Glomerular endothelial cell (primary cell): ENCODE data around the gene FAM3A. TPM values are rescaled to one million over a fixed set of nuclear protein-coding genes. Genes with fewer than 3 reads are reported as not detected.
"Not testable (repeated sequence)": the region's sequence is repeated elsewhere in the genome, so short reads cannot be mapped to it uniquely, and the experiment has no call there.

ENCODE experiments used
- DNase-seq: peaks from one replicate; pipeline ENCODE4 v3.0.0-alpha.2; 2011; ENCODE audit warnings: low read depth, low spot score; ENCODE audit errors: extremely low read depth
- total RNA-seq: library from RNA; depleted of rRNA; stranded (reverse); fragments of >200 nt; gene quantifications from 2 replicates; pipeline ENCODE4 v1.2.3, GENCODE V29; 2015

The FAM3A gene
- total RNA-seq, 1 donor from 2014 or later = 35.4 TPM

GRCh38 chrX:154506483-154507332, 9.3 kb downstream of the FAM3A start:
- DNase-seq = no peak

- DNase-seq = no peak
Observed at GRCh38 chrX:154505734-154506133, 10.3 kb downstream of the FAM3A start.

GRCh38 chrX:154502989-154503388, 13.0 kb downstream of the FAM3A start:
- DNase-seq = no peak

- DNase-seq = no peak
Observed at GRCh38 chrX:154502098-154502497, 13.9 kb downstream of the FAM3A start.

GRCh38 chrX:154501423-154501822, 14.6 kb downstream of the FAM3A start:
- not testable (repeated sequence) for DNase-seq

- not testable (repeated sequence) for DNase-seq
Observed at GRCh38 chrX:154496591-154497137, 19.4 kb downstream of the FAM3A start.

- no peak for DNase-seq
Observed at GRCh38 chrX:154495472-154495922, 20.5 kb downstream of the FAM3A start.

DNA sequence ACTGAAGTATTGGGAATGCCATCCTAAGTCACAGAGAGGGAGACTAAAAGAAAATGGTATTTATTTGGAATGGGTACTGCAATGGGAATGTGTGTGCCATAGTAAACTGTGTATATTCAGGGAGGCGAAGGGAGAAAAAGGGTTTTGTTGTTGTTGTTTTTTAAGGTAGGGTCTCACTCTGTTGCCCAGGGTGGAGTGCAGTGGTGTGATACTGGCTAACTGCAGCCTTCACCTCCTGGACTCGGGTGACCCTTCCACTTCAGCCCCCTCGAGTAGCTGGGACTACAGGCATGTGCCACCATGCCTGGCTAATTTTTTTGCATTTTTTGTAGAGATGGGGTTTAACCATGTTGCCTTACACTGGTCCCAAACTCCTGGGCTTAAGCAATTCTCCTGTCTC, 21.3 kb downstream of the FAM3A start:
- DNase-seq = no peak

GRCh38 chrX:154490414-154491083, 25.5 kb downstream of the FAM3A start, which contains the start of gene SLC10A3:
SLC10A3 (minus strand) TSS chrX:154490629; CDS start chrX:154488940, 1,689 bp downstream.
- DNase-seq = peak; percentile 54

GRCh38 chrX:154490021-154490413, 26.0 kb downstream of the FAM3A start:
- no peak for DNase-seq

DNA sequence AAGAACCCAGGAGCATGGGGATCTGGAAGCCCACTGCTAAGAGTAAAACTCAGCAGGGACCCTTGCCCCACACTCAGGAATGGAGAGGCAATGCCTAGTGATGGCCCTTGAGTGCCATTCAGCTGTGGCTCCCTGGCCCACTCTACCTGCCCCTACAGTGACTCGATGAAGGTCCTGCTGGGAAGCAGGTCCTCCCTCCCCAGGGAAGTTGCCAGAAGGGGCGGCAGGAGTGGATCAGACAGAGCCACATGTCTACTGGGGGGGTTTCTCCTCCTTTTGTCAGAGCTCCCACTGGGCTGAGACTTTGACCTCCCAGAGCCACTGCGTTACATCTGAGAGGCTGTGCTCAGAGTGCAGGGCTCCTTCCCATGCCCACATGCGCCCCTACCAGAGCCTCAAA, 26.9 kb downstream of the FAM3A start:
- DNase-seq = no peak

GRCh38 chrX:154488336-154489075, 27.5 kb downstream of the FAM3A start:
- DNase-seq = no peak

GRCh38 chrX:154487518-154488290, 28.3 kb downstream of the FAM3A start:
- DNase-seq = no peak

GRCh38 chrX:154486396-154487207, 29.4 kb downstream of the FAM3A start, which contains the start of gene UBL4A:
UBL4A (minus strand) TSS chrX:154486615; CDS start chrX:154486584, 31 bp downstream.
- DNase-seq = no peak

DNA sequence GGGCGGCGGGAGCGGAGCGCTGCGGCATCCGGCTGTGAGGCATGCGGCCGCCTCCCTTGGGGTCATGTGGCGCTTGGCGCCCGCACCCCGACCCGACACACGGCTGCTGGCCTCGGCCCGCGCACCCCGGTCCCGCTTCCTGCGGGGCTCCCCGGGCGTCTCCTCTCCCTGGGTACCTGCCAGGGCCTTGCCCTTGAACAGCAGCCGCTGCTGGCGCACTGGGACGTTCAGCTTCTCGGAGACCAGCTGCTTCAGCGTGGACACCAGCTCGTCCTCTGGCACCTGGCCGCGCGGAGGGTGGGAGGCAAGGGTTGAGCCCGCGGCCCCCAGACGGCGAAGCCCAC, 30.0 kb downstream of the FAM3A start:
- DNase-seq = no peak

DNA sequence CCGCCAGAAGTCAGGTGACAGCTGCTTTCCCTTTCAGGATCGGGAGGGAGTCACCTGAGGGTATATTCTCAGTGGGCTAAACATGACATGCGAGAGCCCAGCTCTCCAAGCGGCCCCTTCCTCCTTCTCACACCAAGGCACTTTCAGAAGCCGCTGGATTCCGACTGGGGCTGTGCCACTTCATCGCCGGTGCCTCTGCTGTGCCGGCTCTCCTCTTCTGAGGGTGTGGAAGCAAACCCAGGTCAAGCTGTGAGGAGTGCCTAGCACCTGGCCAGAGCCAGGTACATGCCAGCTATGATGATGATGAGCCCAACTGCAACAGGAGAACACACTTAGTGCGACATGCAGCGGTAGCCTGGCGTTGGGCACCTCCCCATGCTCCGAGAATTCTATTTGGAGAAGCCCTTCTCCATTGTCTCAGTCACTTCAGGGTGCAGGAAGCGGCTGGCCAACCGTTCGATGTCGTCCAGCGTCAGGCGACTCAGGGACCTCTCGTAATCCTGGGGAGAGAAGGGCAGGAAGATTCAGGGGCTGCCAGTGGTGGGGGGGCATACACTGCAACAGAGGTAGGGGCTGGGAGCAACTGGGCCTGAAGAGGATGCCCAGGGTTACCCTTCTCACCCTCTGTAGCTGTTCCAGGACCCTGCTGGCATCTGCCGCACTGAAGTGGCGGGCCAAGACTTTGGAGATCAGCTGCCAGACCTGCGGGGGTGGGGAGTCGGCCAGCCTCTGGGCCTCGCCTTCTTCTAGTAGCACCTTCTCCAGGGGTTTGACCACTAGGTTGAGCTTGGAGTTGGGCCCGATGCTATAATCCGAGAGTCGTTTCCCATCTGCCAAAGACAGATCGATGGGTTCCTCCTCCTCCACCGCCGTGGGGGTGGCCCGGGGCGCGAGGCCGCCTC, 30.6 kb downstream of the FAM3A start:
- no peak for DNase-seq

GRCh38 chrX:154484255-154485149, 31.5 kb downstream of the FAM3A start:
- DNase-seq = no peak
